22Rv1 (cell line): ENCODE data around the gene GPHA2.
A peak's percentile ranks its signal among the peaks of the same experiment; 100 is the strongest.

Source experiments
- H3K27ac ChIP-seq: fragments of 450-650 bp; 2 replicates; pipeline ENCODE4 v1.5.1; 2017
- ZFX ChIP-seq: fragments of 450-650 bp; IDR thresholded peaks from 2 replicates; pipeline ENCODE4 v1.6.1; 2017; ENCODE audit warnings: antibody characterized with exemption, borderline replicate concordance
- TF ChIP-seq, protein P1 (sequence below): fragments of 450-650 bp; IDR thresholded peaks from 2 replicates; pipeline ENCODE4 v1.5.1; 2017; ENCODE audit warnings: mild to moderate bottlenecking

GPHA2 gene

DNA sequence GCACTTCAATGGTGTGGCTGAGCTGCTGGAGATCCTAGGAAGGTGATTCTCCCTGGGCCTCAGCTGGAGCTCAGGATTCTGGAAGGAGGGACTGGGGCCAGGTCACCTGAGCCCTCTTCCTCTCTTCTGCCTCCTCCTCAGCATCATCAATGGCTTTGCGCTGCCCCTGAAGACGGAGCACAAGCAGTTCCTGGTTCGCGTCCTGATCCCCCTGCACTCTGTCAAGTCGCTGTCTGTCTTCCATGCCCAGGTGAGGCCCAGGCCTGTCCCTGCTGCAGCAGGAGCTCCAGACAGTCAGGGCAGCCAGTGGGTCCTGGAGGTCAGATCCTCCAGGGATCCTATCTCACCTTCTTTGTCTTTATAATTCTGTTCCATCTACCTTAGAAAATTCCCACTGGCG lies 5.4 kb downstream of the GPHA2 start:
- TF ChIP-seq ZFX, result no peak
- TF ChIP-seq, protein P1, sequence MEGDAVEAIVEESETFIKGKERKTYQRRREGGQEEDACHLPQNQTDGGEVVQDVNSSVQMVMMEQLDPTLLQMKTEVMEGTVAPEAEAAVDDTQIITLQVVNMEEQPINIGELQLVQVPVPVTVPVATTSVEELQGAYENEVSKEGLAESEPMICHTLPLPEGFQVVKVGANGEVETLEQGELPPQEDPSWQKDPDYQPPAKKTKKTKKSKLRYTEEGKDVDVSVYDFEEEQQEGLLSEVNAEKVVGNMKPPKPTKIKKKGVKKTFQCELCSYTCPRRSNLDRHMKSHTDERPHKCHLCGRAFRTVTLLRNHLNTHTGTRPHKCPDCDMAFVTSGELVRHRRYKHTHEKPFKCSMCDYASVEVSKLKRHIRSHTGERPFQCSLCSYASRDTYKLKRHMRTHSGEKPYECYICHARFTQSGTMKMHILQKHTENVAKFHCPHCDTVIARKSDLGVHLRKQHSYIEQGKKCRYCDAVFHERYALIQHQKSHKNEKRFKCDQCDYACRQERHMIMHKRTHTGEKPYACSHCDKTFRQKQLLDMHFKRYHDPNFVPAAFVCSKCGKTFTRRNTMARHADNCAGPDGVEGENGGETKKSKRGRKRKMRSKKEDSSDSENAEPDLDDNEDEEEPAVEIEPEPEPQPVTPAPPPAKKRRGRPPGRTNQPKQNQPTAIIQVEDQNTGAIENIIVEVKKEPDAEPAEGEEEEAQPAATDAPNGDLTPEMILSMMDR, result no peak
- no peak overlapping the region for H3K27ac ChIP-seq

GRCh38 chr11:64929625-64930024 lies 6.1 kb downstream of the GPHA2 start:
- H3K27ac ChIP-seq, result no peak overlapping the region
- TF ChIP-seq, protein P1, result no peak
- TF ChIP-seq ZFX, result no peak

DNA sequence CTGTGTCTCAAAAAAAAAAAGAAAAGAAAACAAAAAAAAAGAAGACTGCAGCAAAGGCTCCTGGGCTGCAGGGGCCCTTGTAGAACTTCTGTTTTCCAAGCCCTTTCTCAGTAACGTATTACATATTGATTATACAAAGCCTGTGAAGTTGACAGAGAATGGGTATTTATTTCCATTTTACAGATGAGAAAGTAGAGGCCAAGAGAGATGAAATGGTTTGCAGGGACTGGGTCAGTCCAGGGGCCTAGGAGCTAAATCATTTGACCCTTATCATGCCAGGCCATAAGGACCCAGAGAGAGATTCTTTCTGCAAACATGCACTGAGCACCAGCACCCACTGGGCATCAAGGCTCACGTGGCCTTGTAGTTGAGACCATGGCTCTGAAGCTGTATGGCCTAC lies 6.7 kb downstream of the GPHA2 start:
- H3K27ac ChIP-seq, result no peak overlapping the region
- no peak for TF ChIP-seq ZFX
- TF ChIP-seq, protein P1, result no peak

- no peak for TF ChIP-seq ZFX
- TF ChIP-seq, protein P1, result no peak
- no peak overlapping the region for H3K27ac ChIP-seq
Observed at GRCh38 chr11:64926689-64927088, 9.0 kb downstream of the GPHA2 start.

GRCh38 chr11:64925536-64926436 lies 9.9 kb downstream of the GPHA2 start:
- no peak overlapping the region for H3K27ac ChIP-seq
- TF ChIP-seq, protein P1, result no peak
- no peak for TF ChIP-seq ZFX

GRCh38 chr11:64924910-64925284 lies 10.8 kb downstream of the GPHA2 start:
- no peak for TF ChIP-seq ZFX
- TF ChIP-seq, protein P1, result no peak

More at GRCh38 chr11:64924910-64925284, 10.8 kb downstream of the GPHA2 start:
- peak overlapping the region; percentile 74 for H3K27ac ChIP-seq
